Measurements from ENCODE around the gene AGMO. TPM values are rescaled to one million over a fixed set of nuclear protein-coding genes. Genes with fewer than 3 reads are reported as not detected.

The AGMO gene
- total RNA-seq (2021; ENCODE audit: unreplicated experiment) (not detected), Bru-seq, nascent RNA (percentile 13 among the genes with signal in this experiment), BruChase-seq, experiment 1, labeled RNA remaining after a 6-hour chase (percentile 15 among the genes with signal in this experiment), BruChase-seq, experiment 2, labeled RNA remaining after a 2-hour chase (percentile 15 among the genes with signal in this experiment)
- not detected in 2 replicates for polyA plus RNA-seq (2012)
- long read RNA-seq: 0 reads

DNA sequence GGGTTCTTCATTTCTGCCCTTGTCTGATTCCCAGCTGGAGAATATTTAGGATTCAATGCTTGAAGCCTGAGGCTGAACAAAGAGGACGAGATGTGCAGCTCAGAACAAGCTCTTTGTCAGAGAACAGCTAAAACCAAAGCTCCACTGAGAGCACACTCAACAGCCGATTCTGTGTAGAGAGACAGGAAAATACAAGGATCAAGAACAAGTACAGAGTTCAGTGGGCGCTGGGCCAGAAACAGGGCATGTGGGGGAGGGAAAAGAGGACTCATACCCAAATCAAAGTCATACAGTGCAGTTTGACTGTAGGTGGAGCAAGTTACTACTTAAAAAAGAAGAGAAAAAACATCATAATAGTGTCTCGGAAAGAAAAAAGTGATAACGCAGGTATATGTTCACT, at the start of gene AGMO:
AGMO (minus strand) TSS at position 181 of the 400 bp plus-strand sequence.
- H3K36me3 ChIP-seq (ENCODE audit: control insufficient read depth in 1 of 2, insufficient read depth in 2 of 2, low read length in 2 of 2): no peaks in the 10 kb centered on the region
- no peak within 1 kb of the TSS for H3K4me2 ChIP-seq (ENCODE audit: low read length)
- no peaks in the 10 kb centered on the region for H3K27me3 ChIP-seq (ENCODE audit: insufficient read depth, low read length)
- RAD21 ChIA-PET (ENCODE audit: low non-redundant PET in 1 of 2, low total read pairs in 2 of 2, uncharacterized antibody in 2 of 2, unreplicated experiment in 2 of 2): no interaction called here
- ATAC-seq (no peak), DNase-seq (ENCODE audit: low read depth, low spot score) (no peak)
- CTCF ChIA-PET: no interaction called here
- H3K9ac ChIP-seq (ENCODE audit: low read length): no peak within 1 kb of the TSS
- H3K4me3 ChIP-seq (replicated peaks in 1 of 2; ENCODE audit: low read depth in 1 of 2, low read length in 2 of 2): no peak within 1 kb of the TSS
- no peaks in the 10 kb centered on the region for H3K4me1 ChIP-seq (ENCODE audit: control insufficient read depth in 1 of 2, insufficient read depth in 2 of 2, low read length in 2 of 2)
- H3K9me2 ChIP-seq (ENCODE audit: insufficient read depth): no peaks in the 10 kb centered on the region
- intact Hi-C loops (cut with micrococcal nuclease): no loop called here
- BruUV-seq (replicated peaks): no TSS peak
- no peak for TF ChIP-seq EZH2 (IDR thresholded peaks at IDR 0.05)
- no peak for TF ChIP-seq SP1 (IDR thresholded peaks at IDR 0.05; ENCODE audit: low read depth)
- no peak for TF ChIP-seq CEBPB (IDR thresholded peaks at IDR 0.05; ENCODE audit: low read depth)
- TF ChIP-seq POLR2A (IDR thresholded peaks at IDR 0.05; ENCODE audit: borderline replicate concordance, extremely low read depth, insufficient read depth, insufficient read length): no peak
- TF ChIP-seq YY1 (IDR thresholded peaks at IDR 0.05; ENCODE audit: extremely low read depth, insufficient replicate concordance, low read depth, low read length): no peak
- TF ChIP-seq, protein P1, sequence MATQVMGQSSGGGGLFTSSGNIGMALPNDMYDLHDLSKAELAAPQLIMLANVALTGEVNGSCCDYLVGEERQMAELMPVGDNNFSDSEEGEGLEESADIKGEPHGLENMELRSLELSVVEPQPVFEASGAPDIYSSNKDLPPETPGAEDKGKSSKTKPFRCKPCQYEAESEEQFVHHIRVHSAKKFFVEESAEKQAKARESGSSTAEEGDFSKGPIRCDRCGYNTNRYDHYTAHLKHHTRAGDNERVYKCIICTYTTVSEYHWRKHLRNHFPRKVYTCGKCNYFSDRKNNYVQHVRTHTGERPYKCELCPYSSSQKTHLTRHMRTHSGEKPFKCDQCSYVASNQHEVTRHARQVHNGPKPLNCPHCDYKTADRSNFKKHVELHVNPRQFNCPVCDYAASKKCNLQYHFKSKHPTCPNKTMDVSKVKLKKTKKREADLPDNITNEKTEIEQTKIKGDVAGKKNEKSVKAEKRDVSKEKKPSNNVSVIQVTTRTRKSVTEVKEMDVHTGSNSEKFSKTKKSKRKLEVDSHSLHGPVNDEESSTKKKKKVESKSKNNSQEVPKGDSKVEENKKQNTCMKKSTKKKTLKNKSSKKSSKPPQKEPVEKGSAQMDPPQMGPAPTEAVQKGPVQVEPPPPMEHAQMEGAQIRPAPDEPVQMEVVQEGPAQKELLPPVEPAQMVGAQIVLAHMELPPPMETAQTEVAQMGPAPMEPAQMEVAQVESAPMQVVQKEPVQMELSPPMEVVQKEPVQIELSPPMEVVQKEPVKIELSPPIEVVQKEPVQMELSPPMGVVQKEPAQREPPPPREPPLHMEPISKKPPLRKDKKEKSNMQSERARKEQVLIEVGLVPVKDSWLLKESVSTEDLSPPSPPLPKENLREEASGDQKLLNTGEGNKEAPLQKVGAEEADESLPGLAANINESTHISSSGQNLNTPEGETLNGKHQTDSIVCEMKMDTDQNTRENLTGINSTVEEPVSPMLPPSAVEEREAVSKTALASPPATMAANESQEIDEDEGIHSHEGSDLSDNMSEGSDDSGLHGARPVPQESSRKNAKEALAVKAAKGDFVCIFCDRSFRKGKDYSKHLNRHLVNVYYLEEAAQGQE (IDR thresholded peaks at IDR 0.05; ENCODE audit: low read depth): no peak
- TF ChIP-seq EGR1 (IDR thresholded peaks at IDR 0.05; ENCODE audit: low read depth): no peak
- TF ChIP-seq ELF1 (IDR thresholded peaks at IDR 0.05; ENCODE audit: borderline replicate concordance, low read depth): no peak
- TF ChIP-seq SIN3A (IDR thresholded peaks at IDR 0.05; ENCODE audit: low read depth): no peak
- H4K20me1 ChIP-seq (ENCODE audit: insufficient read depth): no peaks in the 10 kb centered on the region
- H3K27ac ChIP-seq (ENCODE audit: low read depth, low read length): no peak within 1 kb of the TSS
- no peaks in the 10 kb centered on the region for H3K79me2 ChIP-seq (ENCODE audit: insufficient read depth, low read length)
- POLR2A ChIA-PET: no interaction called here
- H3K9me3 ChIP-seq (ENCODE audit: control insufficient read depth in 1 of 2, insufficient read depth in 1 of 2, low read depth in 1 of 2, low read length in 2 of 2): no peaks in the 10 kb centered on the region
- H2AFZ ChIP-seq (ENCODE audit: low read depth, low read length, poor library complexity, severe bottlenecking): no peak within 1 kb of the TSS
